IPS-18c (cell line): ENCODE results near the gene PPP1R12B.
"Not testable (repeated sequence)": the region's sequence is repeated elsewhere in the genome, so short reads cannot be mapped to it uniquely, and the experiment has no call there.

Experiments
- H3K4me3 ChIP-seq: 2 replicates; pipeline ENCODE4 v1.7.0; 2013; ENCODE audit warnings: low read depth, mild to moderate bottlenecking, low read length, moderate library complexity; ENCODE audit not compliant: insufficient read depth
- H3K9me3 ChIP-seq: one replicate; pipeline ENCODE4 v1.6.1; 2013; ENCODE audit warnings: mild to moderate bottlenecking, low read length, moderate library complexity; ENCODE audit not compliant: control insufficient read depth, insufficient read depth

Gene PPP1R12B

DNA sequence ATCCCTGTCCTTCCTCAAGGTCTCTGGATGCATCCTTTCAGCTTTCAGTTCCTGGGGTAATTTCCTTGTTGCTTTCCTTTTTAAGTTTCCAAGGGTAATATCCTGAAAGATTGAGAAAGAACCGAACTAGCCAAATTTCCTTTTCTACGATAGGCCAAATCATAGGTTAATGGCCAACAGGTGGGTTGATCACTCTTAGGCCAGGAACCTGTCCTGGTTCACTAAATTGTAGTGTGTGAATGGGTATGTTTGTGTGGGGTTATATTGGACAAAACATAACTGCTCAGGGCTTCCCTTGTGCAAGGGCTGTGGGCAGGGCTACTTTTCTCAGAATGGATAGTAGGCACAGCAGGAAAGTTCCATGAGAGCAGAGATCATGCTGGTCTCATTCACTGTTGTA is 23.9 kb upstream of the PPP1R12B start:
- Histone ChIP-seq H3K4me3 (no peak overlapping the region), H3K9me3 (no peaks in the 10 kb centered on the region)

DNA sequence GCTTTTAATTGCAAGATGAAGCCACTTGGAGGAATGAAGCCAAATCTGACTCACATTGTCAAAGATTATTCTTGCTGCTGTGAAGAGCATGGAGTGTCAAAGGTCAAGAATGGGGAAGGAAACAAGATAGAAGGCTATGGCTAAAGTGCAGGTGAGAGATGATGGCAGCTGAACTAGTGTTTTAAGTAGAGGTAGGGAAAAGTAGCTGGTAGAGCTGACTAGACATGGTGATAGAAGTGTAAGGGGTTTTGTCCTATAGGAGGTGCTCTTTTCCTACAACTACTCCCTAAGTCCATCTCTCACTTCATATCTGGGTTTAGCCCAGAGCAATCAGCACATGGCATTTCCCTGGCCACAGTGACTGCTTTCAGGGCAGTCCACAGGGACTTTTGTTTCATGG is 18.6 kb upstream of the PPP1R12B start:
- H3K9me3 ChIP-seq, result no peaks in the 10 kb centered on the region

DNA sequence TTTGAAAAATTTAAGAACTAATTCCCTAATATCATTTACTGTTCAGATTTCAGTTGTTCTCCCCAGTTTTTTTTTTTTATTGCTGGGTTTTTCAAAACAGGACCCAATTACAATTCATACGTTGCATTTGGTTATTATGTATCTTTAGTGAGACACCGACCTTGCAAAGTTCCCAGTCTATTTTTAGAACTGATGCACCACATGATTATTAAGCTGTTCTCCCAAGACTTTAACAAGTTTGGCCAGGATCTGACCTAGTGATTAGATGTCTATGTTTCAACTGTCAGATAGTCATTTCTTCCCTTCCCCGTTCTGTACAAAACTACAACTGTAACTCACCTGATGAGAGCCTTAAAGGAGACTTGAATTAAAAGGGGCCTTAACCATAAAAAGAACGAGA is 14.6 kb upstream of the PPP1R12B start:
- no peaks in the 10 kb centered on the region for H3K9me3 ChIP-seq
- H3K4me3 ChIP-seq, result no peak overlapping the region

More for the DNA sequence above, 18.6 kb upstream of the PPP1R12B start:
- no peak overlapping the region for H3K4me3 ChIP-seq

DNA sequence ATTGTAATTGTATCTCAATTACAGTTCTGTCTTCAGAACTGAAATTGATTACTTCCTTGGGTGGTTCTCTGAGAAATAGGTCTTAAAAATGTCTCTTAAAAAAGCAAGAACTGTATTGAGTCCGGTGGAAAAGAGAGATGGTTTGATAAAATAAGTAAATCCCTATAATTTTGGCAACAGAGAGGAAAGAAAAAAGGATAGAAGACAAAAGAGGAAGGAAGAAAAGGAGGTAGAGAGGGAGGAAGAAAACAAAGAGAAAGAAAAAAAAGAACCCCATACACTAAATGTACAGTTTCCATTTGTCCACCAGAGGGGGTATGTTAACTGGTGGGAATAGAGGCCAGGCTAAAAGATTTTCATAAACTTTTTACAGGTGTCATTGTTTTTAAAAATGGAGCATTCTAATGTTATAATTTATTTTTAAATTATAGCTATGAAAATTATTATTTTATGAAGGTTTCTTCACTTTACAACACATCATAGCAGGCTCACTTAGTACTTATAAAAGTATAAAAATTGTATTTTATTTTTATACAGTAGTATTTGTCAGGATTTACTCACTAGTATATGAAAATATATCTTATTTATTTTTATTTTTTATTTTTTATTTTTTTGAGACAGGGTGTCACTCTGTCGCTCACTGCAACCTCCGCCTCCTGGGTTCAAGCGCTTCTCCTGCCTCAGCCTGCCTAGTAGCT is 4.7 kb upstream of the PPP1R12B start:
- Histone ChIP-seq H3K4me3 (no peak overlapping the region), H3K9me3 (no peaks in the 10 kb centered on the region)

DNA sequence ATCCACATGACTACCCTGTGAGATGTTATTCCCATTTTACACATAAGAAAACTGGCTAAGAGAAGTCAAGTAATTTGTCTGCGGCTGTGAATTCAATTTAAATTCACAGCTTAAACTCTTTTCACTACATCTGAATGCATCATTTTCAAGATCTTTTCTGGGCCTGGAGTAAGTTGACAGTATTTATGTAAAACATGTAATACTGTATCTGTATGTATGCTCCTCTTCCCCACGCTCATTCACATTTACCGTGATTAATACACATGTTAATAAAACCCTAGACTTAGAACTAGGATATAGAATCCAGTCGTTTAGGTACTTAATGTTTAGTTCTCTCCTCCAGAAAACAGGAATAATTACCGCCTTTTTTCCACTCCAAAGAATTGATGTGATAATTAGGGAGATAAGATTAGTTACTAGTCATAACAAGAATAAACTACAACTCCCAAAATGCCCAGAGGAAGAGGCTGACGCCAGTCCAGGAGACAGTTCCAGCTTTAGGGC is 442 bp upstream of the PPP1R12B start:
- H3K9me3 ChIP-seq, result no peaks in the 10 kb centered on the region
- no peak overlapping the region for H3K4me3 ChIP-seq

DNA sequence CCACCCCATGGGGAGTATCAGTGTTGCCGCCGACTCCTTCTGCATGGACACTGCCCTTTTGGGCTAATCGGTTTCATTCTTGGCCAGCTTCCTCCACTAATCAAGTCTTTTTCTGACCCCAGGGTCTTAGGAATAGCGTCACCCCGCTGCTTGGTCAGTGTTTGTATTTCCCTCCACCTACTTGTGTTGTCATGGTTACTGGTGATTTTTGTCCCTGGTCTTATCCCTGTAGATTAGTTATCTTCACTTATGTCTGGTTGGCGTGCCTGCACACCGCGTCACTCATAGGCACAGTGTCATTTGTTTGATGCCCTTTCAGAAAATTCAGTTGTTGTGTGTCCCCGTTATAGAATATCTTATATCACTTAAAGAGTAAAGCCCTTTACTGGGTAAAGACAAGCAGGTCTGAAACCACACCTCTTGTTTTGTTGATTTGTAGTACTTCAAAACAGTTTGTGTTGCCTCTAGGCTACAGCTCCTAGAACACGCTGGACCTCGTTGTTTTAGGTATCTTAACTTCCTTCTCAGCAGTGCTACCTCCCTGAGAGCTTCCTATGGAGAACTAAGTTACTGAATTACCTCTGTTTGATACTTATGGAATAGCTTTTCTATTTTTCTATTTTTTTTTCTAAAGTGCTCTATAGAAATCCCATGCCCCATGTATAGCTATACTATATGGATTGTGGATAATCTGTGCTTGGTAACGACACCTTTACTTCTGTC is 868 bp downstream of the PPP1R12B start:
- peak overlapping the region; percentile 95 for H3K4me3 ChIP-seq
- H3K9me3 ChIP-seq, result no peaks in the 10 kb centered on the region

DNA sequence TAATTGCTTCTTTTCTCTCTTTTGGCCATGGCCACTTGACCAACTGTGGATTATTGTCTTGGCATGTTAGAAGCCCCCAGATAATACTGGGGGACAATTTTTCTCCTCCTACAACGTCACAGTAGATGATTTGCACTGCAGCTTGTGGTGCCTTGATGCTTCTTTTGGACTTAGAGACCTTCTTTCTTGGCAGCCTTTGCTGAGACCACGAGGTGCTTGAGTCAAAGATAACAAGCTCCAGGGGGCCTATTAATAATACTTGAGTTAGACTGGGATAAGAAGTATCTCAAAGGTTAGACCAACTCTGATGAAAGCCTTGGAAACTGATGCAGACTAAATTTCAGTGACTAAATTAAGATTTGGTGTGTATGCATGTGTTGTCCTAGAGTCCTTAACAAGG is 3.2 kb downstream of the PPP1R12B start:
- H3K4me3 ChIP-seq, result no peak overlapping the region
- no peaks in the 10 kb centered on the region for H3K9me3 ChIP-seq

DNA sequence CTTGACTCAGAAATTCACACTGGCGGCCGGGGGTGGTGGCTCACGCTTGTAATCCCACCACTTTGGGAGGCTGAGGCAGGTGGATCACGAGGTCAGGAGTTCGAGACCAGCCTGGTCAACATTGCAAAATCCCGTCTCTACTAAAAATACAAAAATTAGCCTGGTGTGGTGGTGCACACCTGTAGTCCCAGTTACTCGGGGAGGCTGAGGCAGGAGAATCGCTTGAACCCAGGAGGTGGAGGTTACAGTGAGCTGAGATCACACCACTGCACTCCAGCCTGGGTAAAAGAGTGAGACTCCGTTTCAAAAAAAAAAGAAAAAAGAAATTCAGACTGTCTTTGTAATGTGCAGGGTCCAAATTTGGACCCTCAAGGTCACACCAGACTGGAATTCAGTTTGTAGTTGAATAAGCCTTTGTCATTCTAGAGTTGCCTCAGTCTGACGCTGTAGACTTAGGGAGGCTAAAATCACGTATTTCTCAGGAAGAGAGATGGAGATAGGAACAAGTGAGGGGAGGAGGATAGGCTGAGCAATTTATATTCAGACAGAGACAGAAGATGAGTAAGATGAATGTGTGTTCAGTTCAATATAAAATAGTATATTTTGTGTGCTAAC is 4.2 kb downstream of the PPP1R12B start:
- not testable (repeated sequence) for H3K4me3 ChIP-seq, H3K9me3 ChIP-seq

DNA sequence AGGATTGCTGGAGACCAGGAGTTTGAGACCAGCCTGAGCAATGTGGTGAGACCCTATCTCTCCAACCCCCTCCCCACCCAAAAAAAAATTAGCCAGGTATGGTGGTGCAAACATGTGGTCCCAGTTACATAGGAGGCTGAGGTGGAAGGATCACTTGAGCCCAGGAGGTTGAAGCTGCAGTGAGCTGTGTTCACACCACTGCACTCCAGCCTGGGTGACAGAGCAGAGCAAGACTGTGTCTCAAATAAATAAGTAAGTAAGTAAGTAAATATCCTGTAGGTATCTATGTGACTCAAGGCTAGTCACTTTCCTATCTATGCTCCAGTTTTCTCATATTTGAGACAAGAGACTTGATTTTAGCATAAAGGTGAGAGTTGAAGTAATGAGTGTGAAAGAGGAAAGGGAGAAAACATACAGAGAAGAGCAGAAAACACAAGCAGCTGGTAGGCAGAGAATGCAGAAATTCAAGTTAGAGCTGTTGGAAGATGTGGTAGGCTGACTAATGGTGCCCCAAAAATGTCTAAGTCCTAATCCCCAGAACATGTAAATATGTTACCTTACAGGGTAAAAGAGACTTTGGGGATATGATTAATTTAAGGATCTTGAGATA is 7.5 kb downstream of the PPP1R12B start:
- H3K4me3 ChIP-seq, result no peak overlapping the region
- H3K9me3 ChIP-seq, result no peaks in the 10 kb centered on the region

DNA sequence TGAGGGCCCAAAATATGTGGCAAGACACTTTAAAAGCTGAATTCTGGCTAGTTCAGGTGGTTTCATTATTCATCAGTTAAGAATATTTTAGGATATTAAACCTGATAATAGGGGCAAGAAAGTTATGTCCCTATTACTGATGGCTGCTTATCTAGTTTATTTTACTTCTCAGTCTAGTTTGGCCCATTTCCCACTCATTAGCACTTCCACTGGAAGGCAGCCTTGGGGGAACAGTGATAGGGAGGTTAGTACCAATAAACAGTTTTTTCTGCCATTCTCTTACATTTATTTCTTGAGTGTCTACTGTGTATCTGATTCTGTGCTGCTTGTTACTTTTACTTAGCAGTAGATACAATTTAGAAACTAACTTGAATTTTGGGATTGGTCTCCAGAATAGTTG is 9.0 kb downstream of the PPP1R12B start:
- Histone ChIP-seq H3K9me3 (no peaks in the 10 kb centered on the region), H3K4me3 (no peak overlapping the region)

DNA sequence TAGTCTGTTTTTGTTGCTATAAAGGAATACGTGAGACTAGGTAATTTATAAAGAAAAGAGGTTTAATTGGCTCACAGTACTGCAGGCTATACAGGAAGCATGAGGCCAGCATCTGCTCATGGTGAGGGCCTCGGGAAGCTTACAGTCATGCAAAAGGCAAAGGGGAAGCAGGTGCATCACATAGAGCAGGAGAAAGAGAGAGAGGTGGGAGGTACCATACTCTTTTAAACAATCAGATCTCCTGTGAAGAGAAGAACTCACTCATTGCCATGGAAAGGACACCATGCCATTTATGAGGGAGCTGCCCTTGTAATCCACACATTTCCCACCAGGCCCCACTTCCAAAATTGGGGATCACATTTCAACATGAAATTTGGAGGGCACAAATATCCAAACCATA is 12.7 kb downstream of the PPP1R12B start:
- no peaks in the 10 kb centered on the region for H3K9me3 ChIP-seq
- no peak overlapping the region for H3K4me3 ChIP-seq

DNA sequence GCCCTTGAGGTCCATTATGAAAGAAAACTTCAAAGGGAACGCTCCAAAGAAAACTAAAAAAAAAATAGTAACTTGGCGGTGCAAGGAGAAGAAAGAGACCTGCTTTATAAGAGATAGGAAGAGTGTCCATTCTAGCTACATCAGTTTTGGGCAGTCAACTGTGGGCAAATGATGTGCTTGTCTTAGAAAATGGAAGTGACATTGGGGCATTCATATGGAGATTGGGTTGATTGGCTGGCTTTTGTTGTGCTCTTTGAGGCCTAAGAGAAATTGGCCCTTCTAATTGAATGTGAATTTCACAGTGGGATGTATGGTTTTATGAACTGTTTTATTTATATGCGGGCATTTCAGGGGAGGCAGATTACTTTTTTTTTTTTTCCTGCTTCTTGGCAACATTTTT is 13.2 kb downstream of the PPP1R12B start:
- no peaks in the 10 kb centered on the region for H3K9me3 ChIP-seq
- H3K4me3 ChIP-seq, result no peak overlapping the region

DNA sequence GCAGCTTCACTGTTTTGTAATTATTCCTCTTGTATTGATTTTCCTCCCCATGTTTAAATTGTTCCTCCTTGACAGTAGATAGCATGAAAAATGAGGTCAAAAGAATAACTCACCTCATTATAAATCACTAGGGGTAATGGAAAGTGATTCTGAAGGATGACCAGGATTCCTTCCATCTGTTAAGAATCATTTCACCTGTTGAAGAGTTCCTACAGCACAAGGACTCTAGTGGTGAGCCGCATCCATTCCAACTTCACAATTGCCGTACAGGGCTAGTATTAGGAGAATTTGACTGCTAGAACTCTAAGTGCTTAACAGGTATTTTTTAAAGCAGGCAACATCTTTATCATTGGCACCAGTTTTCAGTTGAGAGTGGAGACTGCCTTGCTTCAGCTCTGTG is 13.7 kb downstream of the PPP1R12B start:
- no peak overlapping the region for H3K4me3 ChIP-seq

DNA sequence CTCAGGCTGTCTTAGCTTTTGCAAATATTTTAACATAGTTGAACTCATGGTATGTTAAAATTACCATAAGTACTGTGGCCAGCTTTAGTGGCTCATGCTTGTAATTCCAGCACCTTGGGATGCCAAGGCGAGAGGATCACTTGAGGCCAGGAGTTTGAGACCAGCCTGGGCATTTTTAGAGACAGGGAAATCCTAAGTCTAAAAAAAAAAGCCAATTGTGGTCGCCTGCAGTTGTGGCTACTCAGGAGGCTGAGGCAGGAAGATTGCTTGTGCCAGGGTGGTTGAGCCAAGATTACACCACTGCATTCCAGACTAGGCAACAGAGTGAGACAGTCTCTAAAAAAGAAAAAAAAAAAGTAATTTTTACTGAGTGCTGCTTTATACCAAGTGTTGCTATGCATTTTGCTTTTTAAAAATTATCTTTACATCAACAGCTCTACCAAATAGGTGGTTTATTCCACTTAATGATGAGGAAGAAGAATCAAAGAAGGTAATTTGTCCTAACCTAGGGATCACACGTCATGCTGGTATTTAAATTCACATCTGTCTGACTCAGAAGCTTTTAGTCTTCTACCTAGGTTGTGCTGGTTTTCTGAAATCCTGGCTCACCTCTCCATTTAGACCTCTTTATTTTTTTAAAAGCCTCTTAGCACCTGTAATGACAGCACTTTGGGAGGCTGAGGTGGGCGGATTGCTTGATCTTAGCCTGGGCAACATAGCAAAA is 16.8 kb downstream of the PPP1R12B start:
- Histone ChIP-seq H3K4me3 (no peak overlapping the region), H3K9me3 (no peaks in the 10 kb centered on the region)

More for the DNA sequence above, 13.7 kb downstream of the PPP1R12B start:
- no peaks in the 10 kb centered on the region for H3K9me3 ChIP-seq

DNA sequence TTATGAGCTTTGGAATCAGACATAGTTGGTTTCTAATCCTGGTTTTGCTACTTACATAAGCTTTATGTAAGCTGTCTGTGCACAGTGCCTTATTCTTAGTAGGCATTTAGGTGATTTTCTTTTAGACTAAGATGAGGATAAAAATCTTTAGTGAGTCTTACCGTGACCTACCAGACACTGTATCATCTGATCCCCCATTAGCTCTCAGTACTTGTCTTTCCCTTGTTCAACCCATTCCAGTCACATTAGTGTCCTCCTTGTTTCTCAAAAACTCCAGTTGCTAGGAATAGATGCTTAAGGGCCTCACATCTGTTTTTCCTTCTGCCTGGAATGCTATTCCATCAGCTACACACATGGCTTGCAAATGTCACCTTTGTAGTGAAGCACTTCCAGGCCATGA is 18.8 kb downstream of the PPP1R12B start:
- H3K9me3 ChIP-seq, result no peaks in the 10 kb centered on the region

DNA sequence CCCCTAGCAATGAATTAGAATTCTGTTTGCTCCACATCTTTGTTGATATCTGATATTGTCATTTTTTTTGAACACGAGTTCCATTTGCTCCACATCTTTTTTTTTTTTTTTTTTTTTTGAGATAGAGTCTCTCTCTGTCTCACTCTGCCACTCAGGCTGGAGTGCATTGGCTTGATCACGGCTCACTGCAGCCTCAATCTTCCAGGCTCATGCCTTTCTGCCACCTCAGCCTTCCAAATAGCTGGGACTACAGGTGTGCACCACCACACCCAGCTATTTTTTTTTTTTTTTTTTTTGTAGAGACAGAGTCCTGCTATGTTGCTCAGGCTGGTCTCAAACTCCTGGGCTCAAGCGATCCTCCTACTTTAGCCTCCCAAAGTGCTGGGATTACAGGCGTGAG is 22.4 kb downstream of the PPP1R12B start:
- not testable (repeated sequence) for H3K9me3 ChIP-seq, H3K4me3 ChIP-seq

More for the DNA sequence above, 18.8 kb downstream of the PPP1R12B start:
- H3K4me3 ChIP-seq, result no peak overlapping the region

DNA sequence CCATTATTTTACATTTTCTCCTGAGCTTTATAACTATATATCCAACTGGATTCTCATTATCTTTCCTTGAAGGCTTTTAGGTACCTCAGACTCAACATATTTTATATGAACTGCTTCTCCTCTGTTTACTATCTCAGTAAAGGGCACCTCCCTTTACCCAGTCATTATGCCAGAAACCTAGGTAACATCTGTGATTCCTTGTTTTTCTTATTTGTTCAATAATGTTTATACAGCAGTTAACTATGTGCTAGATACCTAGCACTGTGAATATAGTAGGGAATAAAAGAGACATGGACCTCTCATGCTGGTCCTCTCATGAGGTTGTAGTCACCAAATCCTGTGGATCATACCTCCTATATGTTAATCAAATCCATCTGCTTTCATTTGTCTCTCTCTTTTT is 25.6 kb downstream of the PPP1R12B start:
- H3K4me3 ChIP-seq, result no peak overlapping the region
- peaks cover under 1% of the 10 kb centered on the region for H3K9me3 ChIP-seq
